Effector memory CD4-positive, alpha-beta T cell (primary cell): ENCODE results near the gene ADAMTS10.

ENCODE experiments used
- DNase-seq, 3 donors: peaks; one replicate each; pipeline ENCODE4 v3.0.0-alpha.2; 2020
- H3K27ac ChIP-seq: 2 replicates; pipeline ENCODE4 v1.7.0; 2013; ENCODE audit warnings: mild to moderate bottlenecking, low read length, moderate library complexity; ENCODE audit not compliant: insufficient read depth, poor library complexity, severe bottlenecking
- H3K27me3 ChIP-seq: replicated peaks from 2 replicates; pipeline ENCODE4 v1.7.0; 2013; ENCODE audit warnings: mild to moderate bottlenecking, low read length; ENCODE audit not compliant: insufficient read depth, control insufficient read depth, poor library complexity, severe bottlenecking
- H3K36me3 ChIP-seq: 2 replicates; pipeline ENCODE4 v1.7.0; 2013; ENCODE audit warnings: mild to moderate bottlenecking, low read length, moderate library complexity; ENCODE audit not compliant: control insufficient read depth, insufficient read depth
- H3K4me1 ChIP-seq: 2 replicates; pipeline ENCODE4 v1.7.0; 2013; ENCODE audit warnings: low read length, mild to moderate bottlenecking; ENCODE audit not compliant: control insufficient read depth, insufficient read depth, poor library complexity, severe bottlenecking
- H3K4me3 ChIP-seq: 2 replicates; pipeline ENCODE4 v1.7.0; 2013; ENCODE audit warnings: low read length, low read depth, mild to moderate bottlenecking; ENCODE audit not compliant: insufficient read depth, poor library complexity, severe bottlenecking
- H3K9me3 ChIP-seq: 2 replicates; pipeline ENCODE4 v1.7.0; 2013; ENCODE audit warnings: mild to moderate bottlenecking, low read length, moderate library complexity; ENCODE audit not compliant: control insufficient read depth
- total RNA-seq, 3 donors: gene quantifications; one replicate each; lab custom pipeline; 2026; lab: John Stamatoyannopoulos, UW

ADAMTS10 gene
- 26.5 to 38.3 (median 35.4) reads per million in 3 donors for total RNA-seq

GRCh38 chr19:8610041-8610935 lies at the start of gene ADAMTS10:
Gene ADAMTS10, minus strand, starts transcription at chr19:8610715. Its CDS starts 5,005 bp downstream, at chr19:8605710.
- peaks cover 12% of the 10 kb centered on the region for H3K4me1 ChIP-seq
- peak within 1 kb of the TSS; percentile 25 for H3K27ac ChIP-seq
- peaks cover 6% of the 10 kb centered on the region for H3K36me3 ChIP-seq
- DNase-seq = peak; percentile 10 to 24 (median 15)
- H3K4me3 ChIP-seq = peak within 1 kb of the TSS; percentile 80
- no peaks in the 10 kb centered on the region for H3K9me3 ChIP-seq
- H3K27me3 ChIP-seq = no peaks in the 10 kb centered on the region

DNA sequence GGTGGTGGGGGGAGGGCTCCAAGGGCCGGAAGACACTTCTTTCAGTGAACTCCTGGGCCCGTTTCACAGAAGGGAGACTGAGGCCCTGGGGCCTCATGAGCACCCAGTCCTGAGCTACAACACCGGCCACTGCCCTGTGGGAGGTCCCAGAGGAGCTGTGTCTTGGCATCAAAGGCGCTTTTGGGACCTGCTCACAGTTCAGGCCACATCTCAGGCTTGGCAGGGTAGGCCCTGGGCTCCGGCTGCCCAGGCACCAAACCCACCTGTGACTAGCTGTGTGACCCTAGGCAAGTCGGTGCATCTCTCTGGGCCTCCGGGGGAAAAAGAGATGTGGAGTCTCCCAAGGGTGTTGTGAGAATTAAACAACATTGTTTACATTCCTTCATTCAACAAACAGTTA lies 49.4 kb upstream of the ADAMTS10 start:
- H3K4me3 ChIP-seq = no peak overlapping the region
- no peaks in the 10 kb centered on the region for H3K27me3 ChIP-seq
- peaks cover 16% of the 10 kb centered on the region for H3K4me1 ChIP-seq
- no peaks in the 10 kb centered on the region for H3K36me3 ChIP-seq
- H3K27ac ChIP-seq = no peak overlapping the region
- H3K9me3 ChIP-seq = no peaks in the 10 kb centered on the region
- no peak for DNase-seq

GRCh38 chr19:8657869-8658268 lies 47.4 kb upstream of the ADAMTS10 start:
- H3K27ac ChIP-seq = no peak overlapping the region
- H3K9me3 ChIP-seq = no peaks in the 10 kb centered on the region
- peaks cover 7% of the 10 kb centered on the region for H3K4me1 ChIP-seq
- no peak for DNase-seq
- no peaks in the 10 kb centered on the region for H3K36me3 ChIP-seq
- H3K27me3 ChIP-seq = no peaks in the 10 kb centered on the region
- no peak overlapping the region for H3K4me3 ChIP-seq

- H3K27me3 ChIP-seq = no peaks in the 10 kb centered on the region
- H3K4me3 ChIP-seq = no peak overlapping the region
- H3K4me1 ChIP-seq = peaks cover 7% of the 10 kb centered on the region
- H3K27ac ChIP-seq = no peak overlapping the region
- peak; percentile 14 to 21 (median 20) for DNase-seq
- H3K9me3 ChIP-seq = no peaks in the 10 kb centered on the region
- no peaks in the 10 kb centered on the region for H3K36me3 ChIP-seq
Observed at GRCh38 chr19:8655340-8655709, 44.8 kb upstream of the ADAMTS10 start.

GRCh38 chr19:8654591-8655339 lies 44.2 kb upstream of the ADAMTS10 start:
- Histone ChIP-seq H3K27me3 (no peaks in the 10 kb centered on the region), H3K4me3 (peak overlapping the region; percentile 43), H3K36me3 (no peaks in the 10 kb centered on the region), H3K27ac (no peak overlapping the region), H3K4me1 (peaks cover 9% of the 10 kb centered on the region), H3K9me3 (no peaks in the 10 kb centered on the region)
- DNase-seq = peak; percentile 30 to 46 (median 37)

DNA sequence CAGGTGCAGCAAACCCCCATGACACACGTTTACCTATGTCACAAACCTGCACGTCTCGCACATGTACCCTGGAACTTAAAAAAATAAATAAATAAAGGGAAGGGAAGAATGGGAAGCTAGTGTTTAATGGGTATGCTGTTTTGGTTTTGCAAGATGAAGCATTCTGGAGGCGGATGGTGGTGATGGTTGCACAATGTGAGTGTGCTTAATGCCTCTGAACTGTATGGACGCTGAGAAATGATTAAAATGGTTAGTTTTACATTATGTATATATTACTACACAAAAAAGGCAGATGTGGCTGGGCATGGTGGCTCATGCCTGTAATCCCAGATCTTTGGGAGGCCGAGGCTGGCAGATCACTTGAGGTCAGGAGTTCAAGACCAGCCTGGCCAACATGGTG lies 37.7 kb upstream of the ADAMTS10 start:
- DNase-seq = no peak

DNA sequence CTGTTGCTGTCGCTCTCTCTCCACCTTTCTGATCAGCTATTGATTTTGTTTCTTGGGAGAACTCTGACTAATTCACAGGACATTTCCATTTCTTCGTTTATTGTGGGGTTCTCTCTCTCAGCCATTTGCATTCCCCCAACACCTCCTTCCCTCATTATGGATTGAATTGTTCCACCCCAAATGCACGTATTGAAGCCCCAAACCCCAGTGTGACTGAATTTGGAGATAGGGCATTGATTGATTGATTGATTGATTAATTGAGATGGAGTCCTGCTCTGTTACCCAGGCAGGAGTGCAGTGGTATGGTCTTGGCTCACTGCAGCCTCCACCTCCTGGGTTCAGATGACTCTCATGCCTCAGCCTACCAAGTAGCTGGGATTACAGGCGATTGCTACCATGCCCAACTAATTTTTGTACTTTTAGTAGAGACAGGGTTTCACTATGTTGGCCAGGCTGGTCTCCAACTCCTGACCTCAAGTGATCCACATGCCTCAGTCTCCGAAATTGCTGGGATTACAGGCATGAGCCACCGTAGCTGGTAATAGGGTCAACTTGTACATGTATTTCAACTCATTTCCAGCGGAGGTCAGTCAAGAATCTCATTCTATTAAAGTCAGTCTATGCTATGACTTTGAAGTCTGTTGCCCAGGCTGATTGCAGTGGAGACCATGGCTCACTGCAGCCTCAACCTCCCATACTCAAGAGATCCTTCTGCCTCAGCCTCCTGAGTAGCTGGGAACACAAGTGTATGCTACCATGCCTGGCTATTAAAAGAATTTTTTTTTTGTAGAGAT lies 33.5 kb upstream of the ADAMTS10 start:
- DNase-seq = no peak
- Histone ChIP-seq H3K4me3 (no peak overlapping the region), H3K9me3 (no peaks in the 10 kb centered on the region), H3K27ac (no peak overlapping the region), H3K4me1 (no peaks in the 10 kb centered on the region), H3K27me3 (no peaks in the 10 kb centered on the region), H3K36me3 (no peaks in the 10 kb centered on the region)

More for the DNA sequence above, 37.7 kb upstream of the ADAMTS10 start:
- no peaks in the 10 kb centered on the region for H3K9me3 ChIP-seq
- H3K4me3 ChIP-seq = no peak overlapping the region
- no peaks in the 10 kb centered on the region for H3K27me3 ChIP-seq
- no peaks in the 10 kb centered on the region for H3K36me3 ChIP-seq
- peaks cover 4% of the 10 kb centered on the region for H3K4me1 ChIP-seq
- no peak overlapping the region for H3K27ac ChIP-seq

DNA sequence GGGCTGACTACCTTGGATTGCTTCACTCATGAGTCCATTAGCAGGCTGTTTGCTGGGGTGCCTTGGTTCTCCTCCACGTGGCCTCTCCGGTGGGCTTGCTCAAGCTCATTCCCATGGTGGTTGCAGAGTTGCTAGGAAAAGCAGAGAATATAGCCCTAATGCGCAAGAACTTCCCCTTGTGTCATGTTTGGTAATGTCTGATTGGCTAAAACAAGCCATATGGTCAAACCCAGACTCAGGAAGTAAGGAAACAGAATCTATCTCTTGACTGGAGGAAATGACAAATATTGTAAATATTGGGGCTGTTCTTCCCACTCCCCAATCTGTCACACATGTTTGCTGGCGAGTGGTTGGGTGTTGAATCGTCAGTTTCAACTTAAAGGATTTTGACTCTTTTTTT lies 32.0 kb upstream of the ADAMTS10 start:
- no peak overlapping the region for H3K27ac ChIP-seq
- H3K4me1 ChIP-seq = no peaks in the 10 kb centered on the region

GRCh38 chr19:8641908-8642547 lies 31.5 kb upstream of the ADAMTS10 start:
- no peaks in the 10 kb centered on the region for H3K36me3 ChIP-seq
- DNase-seq = no peak
- no peak overlapping the region for H3K4me3 ChIP-seq
- H3K27ac ChIP-seq = no peak overlapping the region
- no peaks in the 10 kb centered on the region for H3K9me3 ChIP-seq
- H3K27me3 ChIP-seq = no peaks in the 10 kb centered on the region
- no peaks in the 10 kb centered on the region for H3K4me1 ChIP-seq

More for the DNA sequence above, 32.0 kb upstream of the ADAMTS10 start:
- Histone ChIP-seq H3K4me3 (no peak overlapping the region), H3K9me3 (no peaks in the 10 kb centered on the region), H3K36me3 (no peaks in the 10 kb centered on the region), H3K27me3 (no peaks in the 10 kb centered on the region)
- DNase-seq = no peak
